Kidney (tissue), 14 donors: Measurements from ENCODE around the gene MMP15. TPM values are rescaled to one million over a fixed set of nuclear protein-coding genes. Genes with fewer than 3 reads are reported as not detected.

Experiments used
- DNase-seq, 5 donors: peaks; one replicate each; pipeline ENCODE4 v3.0.0-alpha.2; 2013 to 2020
- FAIRE-seq: peaks from 2 replicates; lab custom pipeline; 2012; peaks lifted over from hg19 to GRCh38; lab: Jason Lieb, UNC
- H3K27ac ChIP-seq, 2 donors: one replicate each; pipeline ENCODE4 v1.7.0; 2013; ENCODE audit warnings: low read depth in 2 of 2, low read length in 2 of 2, inconsistent platforms in 1 of 2
- H3K27me3 ChIP-seq: one replicate; pipeline ENCODE4 v1.7.1; 2013; ENCODE audit warnings: low read length, inconsistent platforms; ENCODE audit not compliant: control insufficient read depth, insufficient read depth
- H3K36me3 ChIP-seq, 3 donors: one replicate each; pipeline versions ENCODE4 v1.7.0 to v1.7.1; 2013; ENCODE audit warnings: low read length in 3 of 3, control low read depth in 1 of 3, inconsistent platforms in 1 of 3; ENCODE audit not compliant: insufficient read depth in 3 of 3, control insufficient read depth in 2 of 3
- H3K4me1 ChIP-seq, 3 donors: one replicate each; pipeline versions ENCODE4 v1.7.0 to v1.7.1; 2013; ENCODE audit warnings: low read length in 3 of 3, inconsistent platforms in 1 of 3, low read depth in 1 of 3; ENCODE audit not compliant: control insufficient read depth in 2 of 3, insufficient read depth in 2 of 3
- H3K4me3 ChIP-seq, 3 donors: one replicate each; pipeline versions ENCODE4 v1.7.0 to v1.8.1; 2013; ENCODE audit warnings: low read length in 3 of 3, control low read depth in 1 of 3, inconsistent platforms in 1 of 3
- H3K9ac ChIP-seq, 3 donors: one replicate each; pipeline versions ENCODE4 v1.7.0 to v1.7.1; 2013; ENCODE audit warnings: low read length in 3 of 3, control low read depth in 1 of 3, inconsistent platforms in 1 of 3
- H3K9me3 ChIP-seq, 3 donors: one replicate each; pipeline versions ENCODE4 v1.7.0 to v1.7.1; 2013; ENCODE audit warnings: low read length in 3 of 3, control low read depth in 1 of 3, inconsistent platforms in 1 of 3; ENCODE audit not compliant: control insufficient read depth in 2 of 3, insufficient read depth in 1 of 3
- intact Hi-C: fragments of 100-400 bp; cut with DNase I; formaldehyde crosslinking; loops from one replicate; pipeline ENCODE4 v1.11.1; 2022
- polyA plus RNA-seq: library from polyadenylated mRNA; stranded (reverse); fragments of 350-450 nt; fragmentation: Illumina TruSeq; extraction: RNeasy Lipid Tissue Mini Kit (QIAGEN cat#74804); gene quantifications from one replicate; pipeline ENCODE4 v1.2.3, GENCODE V29; 2014; ENCODE audit warnings: low read depth, low replicate concordance; ENCODE audit not compliant: insufficient read depth
- total RNA-seq: library from RNA; stranded (reverse); fragmentation: NEBNext Ultra II Directional; extraction: Animal tissue kit (Norgen Biotek cat#: 25700); gene quantifications from one replicate; pipeline ENCODE4 v1.2.1, GENCODE V29; 2021
- TF ChIP-seq, protein P1 (sequence below): IDR thresholded peaks from 3 replicates; pipeline ENCODE4 v1.5.1; 2012; ENCODE audit warnings: mild to moderate bottlenecking, moderate library complexity, borderline replicate concordance; ENCODE audit not compliant: insufficient read depth; ENCODE audit errors: extremely low read depth
- donor health status: control.
- donor health status: control.
- donor health status: control.
- donor health status: control.
- donor health status: control.
- donor health status: DM: yes; HTN: yes; CAD: no.
- donor health status: Normal renal cell carcinoma (clear cell type).

The MMP15 gene
- total and polyA plus RNA-seq, 2 donors from 2014 or later: 19.1 to 31.4 TPM

DNA sequence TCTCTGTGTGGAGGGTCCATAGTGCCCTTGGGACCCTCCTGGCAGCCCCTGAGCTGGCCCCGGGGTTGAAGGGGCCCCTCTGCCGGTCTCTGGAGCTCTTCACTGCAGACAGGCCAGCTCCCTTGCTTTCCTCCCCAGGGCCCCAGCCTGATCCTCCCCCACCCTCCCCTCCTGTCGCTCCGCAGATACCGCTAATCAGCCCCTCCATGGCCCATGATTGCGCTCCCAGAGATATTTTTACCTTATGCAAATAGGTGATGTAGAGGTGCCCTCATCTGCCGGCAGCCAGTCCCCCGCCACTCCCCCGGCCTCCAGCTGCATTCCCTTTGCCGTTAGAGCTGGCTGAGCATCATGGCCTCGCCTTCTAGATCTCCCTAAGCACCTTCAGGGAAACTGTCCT lies 9.2 kb downstream of the MMP15 start:
- DNase-seq (peak in 1 of 5 donors; percentile 40), FAIRE-seq (no peak)
- Histone ChIP-seq H3K4me3 (no peak overlapping the region), H3K9ac (no peak overlapping the region), H3K27ac (no peak overlapping the region), H3K36me3 (peaks cover 0 to 8% (median 3%) of the 10 kb centered on the region in 3 donors), H3K4me1 (peaks cover 0 to 6% (median 5%) of the 10 kb centered on the region in 3 donors), H3K9me3 (no peaks in the 10 kb centered on the region), H3K27me3 (no peaks in the 10 kb centered on the region)
- intact Hi-C loops: no loop called here
- TF ChIP-seq, protein P1, sequence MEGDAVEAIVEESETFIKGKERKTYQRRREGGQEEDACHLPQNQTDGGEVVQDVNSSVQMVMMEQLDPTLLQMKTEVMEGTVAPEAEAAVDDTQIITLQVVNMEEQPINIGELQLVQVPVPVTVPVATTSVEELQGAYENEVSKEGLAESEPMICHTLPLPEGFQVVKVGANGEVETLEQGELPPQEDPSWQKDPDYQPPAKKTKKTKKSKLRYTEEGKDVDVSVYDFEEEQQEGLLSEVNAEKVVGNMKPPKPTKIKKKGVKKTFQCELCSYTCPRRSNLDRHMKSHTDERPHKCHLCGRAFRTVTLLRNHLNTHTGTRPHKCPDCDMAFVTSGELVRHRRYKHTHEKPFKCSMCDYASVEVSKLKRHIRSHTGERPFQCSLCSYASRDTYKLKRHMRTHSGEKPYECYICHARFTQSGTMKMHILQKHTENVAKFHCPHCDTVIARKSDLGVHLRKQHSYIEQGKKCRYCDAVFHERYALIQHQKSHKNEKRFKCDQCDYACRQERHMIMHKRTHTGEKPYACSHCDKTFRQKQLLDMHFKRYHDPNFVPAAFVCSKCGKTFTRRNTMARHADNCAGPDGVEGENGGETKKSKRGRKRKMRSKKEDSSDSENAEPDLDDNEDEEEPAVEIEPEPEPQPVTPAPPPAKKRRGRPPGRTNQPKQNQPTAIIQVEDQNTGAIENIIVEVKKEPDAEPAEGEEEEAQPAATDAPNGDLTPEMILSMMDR: no peak

DNA sequence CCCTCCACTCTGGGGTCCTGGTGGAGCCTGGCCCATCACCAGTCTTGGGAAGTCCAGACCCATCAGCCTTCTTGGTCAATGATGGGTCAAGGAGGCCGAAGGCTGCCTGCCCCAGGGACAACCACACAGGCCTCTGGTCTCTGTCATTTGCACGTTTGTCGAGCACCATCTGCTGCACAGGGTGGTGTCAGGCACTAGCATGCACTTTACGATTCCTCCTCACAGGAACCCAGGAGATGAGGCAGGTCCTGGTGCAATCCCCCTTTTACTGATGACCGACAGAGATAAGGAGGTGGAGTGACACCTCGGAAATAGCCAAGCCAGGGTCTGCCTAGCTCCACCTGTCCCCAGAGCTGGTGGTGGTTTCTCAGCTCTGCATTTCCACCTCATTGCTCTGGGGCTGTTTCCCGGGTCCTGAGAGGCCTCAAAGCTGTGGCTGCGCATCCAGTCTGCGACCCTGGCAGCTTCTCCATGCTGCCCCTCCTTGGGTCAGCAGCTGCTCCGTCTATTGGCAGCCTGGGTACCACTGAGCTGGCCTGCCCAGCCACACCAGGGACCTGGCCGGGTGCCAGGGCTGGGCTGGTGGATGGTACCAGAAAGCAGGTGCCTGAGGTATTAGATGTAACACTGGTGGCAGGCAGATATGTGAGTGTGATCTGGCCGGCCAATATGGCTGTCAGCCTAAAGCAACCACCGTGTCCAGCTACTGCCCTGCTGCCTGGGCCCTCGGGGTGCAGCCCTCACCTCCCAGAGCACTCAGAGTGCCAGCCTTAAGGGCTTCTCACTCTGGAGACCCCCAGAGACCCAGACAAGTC lies 10.0 kb downstream of the MMP15 start:
- Histone ChIP-seq H3K36me3 (peaks cover 0 to 11% (median 5%) of the 10 kb centered on the region in 3 donors), H3K9me3 (no peaks in the 10 kb centered on the region), H3K27ac (no peak overlapping the region), H3K4me3 (no peak overlapping the region), H3K9ac (no peak overlapping the region), H3K4me1 (peaks cover 0 to 5% (median 4%) of the 10 kb centered on the region in 3 donors), H3K27me3 (no peaks in the 10 kb centered on the region)
- intact Hi-C loops: no loop called here
- DNase-seq: no peak
- TF ChIP-seq, protein P1: no peak
- no peak for FAIRE-seq

DNA sequence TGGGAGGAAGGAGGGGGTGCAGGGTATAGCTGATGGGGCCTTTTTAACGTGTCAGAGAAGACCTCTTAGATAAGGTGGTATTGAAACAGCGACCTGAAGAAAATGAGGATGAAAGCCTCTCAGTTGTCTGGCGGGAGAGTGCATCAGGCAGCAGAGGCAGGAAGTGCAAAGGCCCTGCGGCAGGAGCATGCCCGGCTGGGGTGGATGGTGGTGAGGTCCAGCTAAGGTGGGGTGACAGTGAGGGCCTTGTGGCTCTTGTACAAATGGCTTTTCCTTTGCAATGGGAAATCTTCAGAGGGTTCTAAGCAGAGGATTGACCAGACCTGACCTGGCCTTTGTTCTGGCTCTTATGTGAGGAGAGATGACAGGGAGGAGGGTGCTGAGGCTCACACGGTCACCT lies 11.4 kb downstream of the MMP15 start:
- FAIRE-seq: no peak
- intact Hi-C loops: no loop called here
- H3K4me1 ChIP-seq: peaks cover 0 to 4% (median 0%) of the 10 kb centered on the region in 3 donors
- TF ChIP-seq, protein P1: no peak
- no peak for DNase-seq
- no peak overlapping the region for H3K4me3 ChIP-seq
- H3K27me3 ChIP-seq: no peaks in the 10 kb centered on the region
- peaks cover 0 to 14% (median 9%) of the 10 kb centered on the region in 3 donors for H3K36me3 ChIP-seq
- H3K9ac ChIP-seq: no peak overlapping the region
- no peaks in the 10 kb centered on the region for H3K9me3 ChIP-seq
- no peak overlapping the region for H3K27ac ChIP-seq
